CD14-positive monocyte (primary cell): ENCODE results near the gene ASTN2. TPM values are rescaled to one million over a fixed set of nuclear protein-coding genes. Genes with fewer than 3 reads are reported as not detected.

Source experiments
- DNase-seq, 3 donors: peaks; one replicate each; pipeline ENCODE4 v3.0.0-alpha.2; 2011 to 2022
- H2AFZ ChIP-seq: 2 replicates; pipeline ENCODE4 v1.6.0; 2012; ENCODE audit warnings: mild to moderate bottlenecking, low read depth, low read length, inconsistent platforms; ENCODE audit not compliant: insufficient read depth, poor library complexity, severe bottlenecking
- H3K27ac ChIP-seq, 2 donors: 1 replicate in 1 of 2; 2 replicates in 1 of 2; pipeline ENCODE4 v1.5.1; 2012 to 2013; ENCODE audit warnings: low read length in 2 of 2, control low read depth in 1 of 2, inconsistent platforms in 1 of 2, low read depth in 1 of 2, mild to moderate bottlenecking in 1 of 2
- H3K27me3 ChIP-seq, 2 donors: one replicate each; pipeline versions ENCODE4 v1.6.0 to v1.6.1; 2011 to 2013; ENCODE audit warnings: low read length in 2 of 2; ENCODE audit not compliant: control insufficient read depth in 2 of 2, insufficient read depth in 2 of 2
- H3K36me3 ChIP-seq, 2 donors: replicated peaks in 1 of 2; 1 replicate in 1 of 2; 2 replicates in 1 of 2; pipeline versions ENCODE4 v1.5.1 to v1.6.1; 2012 to 2013; ENCODE audit warnings: low read length in 2 of 2, control low read depth in 1 of 2, inconsistent platforms in 1 of 2, mild to moderate bottlenecking in 1 of 2; ENCODE audit not compliant: insufficient read depth in 2 of 2, control insufficient read depth in 1 of 2
- H3K4me1 ChIP-seq, 2 donors: 1 replicate in 1 of 2; 2 replicates in 1 of 2; pipeline versions ENCODE4 v1.5.1 to v1.6.1; 2012 to 2013; ENCODE audit warnings: low read length in 2 of 2, control low read depth in 1 of 2, inconsistent platforms in 1 of 2, mild to moderate bottlenecking in 1 of 2, moderate library complexity in 1 of 2; ENCODE audit not compliant: insufficient read depth in 2 of 2, control insufficient read depth in 1 of 2
- H3K4me2 ChIP-seq: replicated peaks from 2 replicates; pipeline ENCODE3; 2012; ENCODE audit warnings: low read length, moderate library complexity, mild to moderate bottlenecking; ENCODE audit not compliant: poor library complexity, severe bottlenecking; ENCODE audit errors: extremely low read depth
- H3K4me3 ChIP-seq, 3 experiments: fragments of 200-600 bp in 1 of 3; sonication (generic) in 1 of 3; replicated peaks in 1 of 3; 1 replicate in 2 of 3; 2 replicates in 1 of 3; pipeline ENCODE4 v1.5.1; 2011 to 2013; ENCODE audit warnings: low read length in 3 of 3, mild to moderate bottlenecking in 3 of 3, control low read depth in 2 of 3, low read depth in 2 of 3, inconsistent platforms in 1 of 3, moderate library complexity in 1 of 3
- H3K79me2 ChIP-seq: 2 replicates; pipeline ENCODE4 v1.6.0; 2012; ENCODE audit warnings: mild to moderate bottlenecking, control low read depth, inconsistent platforms, low read length, moderate library complexity; ENCODE audit not compliant: insufficient read depth
- H3K9ac ChIP-seq: 2 replicates; pipeline ENCODE4 v1.6.0; 2017; ENCODE audit warnings: low read length, mild to moderate bottlenecking; ENCODE audit not compliant: insufficient read depth, poor library complexity, severe bottlenecking
- H3K9me3 ChIP-seq, 2 donors: replicated peaks in 1 of 2; 1 replicate in 1 of 2; 2 replicates in 1 of 2; pipeline versions ENCODE4 v1.5.1 to v1.6.1; 2012 to 2013; ENCODE audit warnings: low read length in 2 of 2, control low read depth in 1 of 2; ENCODE audit not compliant: control insufficient read depth in 1 of 2, insufficient read depth in 1 of 2
- H4K20me1 ChIP-seq: 2 replicates; pipeline ENCODE4 v1.6.0; 2012; ENCODE audit warnings: mild to moderate bottlenecking, low read length, control low read depth, moderate library complexity; ENCODE audit not compliant: insufficient read depth
- H3K27ac Mint-ChIP-seq, 7 donors: one replicate each; pipeline ENCODE4 v1.8.0; 2020; ENCODE audit warnings: mild to moderate bottlenecking in 7 of 7, mixed read lengths in 7 of 7, moderate library complexity in 6 of 7, inconsistent platforms in 2 of 7
- H3K27me3 Mint-ChIP-seq, 3 donors: one replicate each; pipeline ENCODE4 v1.8.0; 2021 to 2022; ENCODE audit warnings: low read depth in 3 of 3, mild to moderate bottlenecking in 3 of 3, mixed read lengths in 3 of 3, moderate library complexity in 3 of 3, inconsistent platforms in 1 of 3
- H3K36me3 Mint-ChIP-seq, 2 donors: one replicate each; pipeline ENCODE4 v1.8.0; 2020; ENCODE audit warnings: mixed read lengths in 2 of 2, inconsistent platforms in 1 of 2, mild to moderate bottlenecking in 1 of 2
- H3K4me1 Mint-ChIP-seq: one replicate; pipeline ENCODE4 v1.8.0; 2020; ENCODE audit warnings: mild to moderate bottlenecking, mixed read lengths
- H3K4me3 Mint-ChIP-seq, 2 donors: one replicate each; pipeline ENCODE4 v1.8.0; 2020; ENCODE audit warnings: mild to moderate bottlenecking in 2 of 2, mixed read lengths in 2 of 2, moderate library complexity in 1 of 2
- H3K9me3 Mint-ChIP-seq, 7 donors: one replicate each; pipeline ENCODE4 v1.8.0; 2020 to 2022; ENCODE audit warnings: mixed read lengths in 7 of 7, mild to moderate bottlenecking in 6 of 7, moderate library complexity in 6 of 7, inconsistent platforms in 2 of 7
- WGBS: methylation state at CpG from one replicate; pipeline ENCODE4 v1.1.5; 2013; ENCODE audit warnings: missing lambda C conversion rate; ENCODE audit not compliant: insufficient coverage; 5-methylcytosine and 5-hydroxymethylcytosine counted together
- intact Hi-C, 2 donors: fragments of 100-400 bp; cut with micrococcal nuclease; formaldehyde crosslinking; loops; one replicate each; pipeline versions ENCODE4 v1.15.0 to v1.15.1; 2023
- polyA plus RNA-seq, 3 donors: library from polyadenylated mRNA; depleted of rRNA in 1 of 3; unstranded in 2 of 3; stranded (reverse) in 1 of 3; fragments of 300-500 nt in 2 of 3; fragments of >200 nt in 1 of 3; fragmentation: Illumina TruSeq in 2 of 3; gene quantifications; 1 replicate in 2 of 3; 2 replicates in 1 of 3; pipeline ENCODE4 v1.2.3, GENCODE V29; 2012 to 2021
- TF ChIP-seq, protein P1 (sequence below): fragments of 200-600 bp; IDR thresholded peaks from one replicate; pipeline ENCODE4 v1.8.0; 2022; ENCODE audit warnings: antibody characterized with exemption, mild to moderate bottlenecking

Gene ASTN2
- polyA plus RNA-seq, 3 donors, result not detected

GRCh38 chr9:116576386-116576785 is 838.5 kb downstream of the ASTN2 start:
- peaks cover 0 to 2% (median 0%) of the 10 kb centered on the region in 7 donors for H3K9me3 Mint-ChIP-seq
- TF ChIP-seq, protein P1, sequence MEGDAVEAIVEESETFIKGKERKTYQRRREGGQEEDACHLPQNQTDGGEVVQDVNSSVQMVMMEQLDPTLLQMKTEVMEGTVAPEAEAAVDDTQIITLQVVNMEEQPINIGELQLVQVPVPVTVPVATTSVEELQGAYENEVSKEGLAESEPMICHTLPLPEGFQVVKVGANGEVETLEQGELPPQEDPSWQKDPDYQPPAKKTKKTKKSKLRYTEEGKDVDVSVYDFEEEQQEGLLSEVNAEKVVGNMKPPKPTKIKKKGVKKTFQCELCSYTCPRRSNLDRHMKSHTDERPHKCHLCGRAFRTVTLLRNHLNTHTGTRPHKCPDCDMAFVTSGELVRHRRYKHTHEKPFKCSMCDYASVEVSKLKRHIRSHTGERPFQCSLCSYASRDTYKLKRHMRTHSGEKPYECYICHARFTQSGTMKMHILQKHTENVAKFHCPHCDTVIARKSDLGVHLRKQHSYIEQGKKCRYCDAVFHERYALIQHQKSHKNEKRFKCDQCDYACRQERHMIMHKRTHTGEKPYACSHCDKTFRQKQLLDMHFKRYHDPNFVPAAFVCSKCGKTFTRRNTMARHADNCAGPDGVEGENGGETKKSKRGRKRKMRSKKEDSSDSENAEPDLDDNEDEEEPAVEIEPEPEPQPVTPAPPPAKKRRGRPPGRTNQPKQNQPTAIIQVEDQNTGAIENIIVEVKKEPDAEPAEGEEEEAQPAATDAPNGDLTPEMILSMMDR, result no peak
- whole genome bisulfite sequencing, result no CpG with 5 or more reads among the region's 4 CpGs
- Histone ChIP-seq H3K4me1 (no peaks in the 10 kb centered on the region), H3K79me2 (no peaks in the 10 kb centered on the region), H2AFZ (no peak overlapping the region), H3K9ac (no peak overlapping the region), H4K20me1 (no peaks in the 10 kb centered on the region), H3K4me3 (no peak overlapping the region), H3K27ac (no peak overlapping the region), H3K4me2 (no peak overlapping the region), H3K9me3 (no peaks in the 10 kb centered on the region), H3K27me3 (no peaks in the 10 kb centered on the region), H3K36me3 (no peaks in the 10 kb centered on the region)
- intact Hi-C loops, result loop anchor here in 1 of 2 donors (10.0 kb wide), 1 partner anchor 82 kb away; no protein-coding TSS in a partner anchor
- H3K4me1 Mint-ChIP-seq, result no peaks in the 10 kb centered on the region
- peaks cover 0 to 3% (median 0%) of the 10 kb centered on the region in 3 donors for H3K27me3 Mint-ChIP-seq
- H3K27ac Mint-ChIP-seq, result peak overlapping the region in 1 of 7 donors; percentile 34
- DNase-seq, result no peak
- no peak overlapping the region for H3K4me3 Mint-ChIP-seq
- H3K36me3 Mint-ChIP-seq, result no peaks in the 10 kb centered on the region

GRCh38 chr9:116574027-116574679 is 840.7 kb downstream of the ASTN2 start:
- no peak overlapping the region for H3K4me3 ChIP-seq
- H3K9me3 Mint-ChIP-seq, result peaks cover 0 to 1% (median 0%) of the 10 kb centered on the region in 7 donors
- H3K4me3 Mint-ChIP-seq, result no peak overlapping the region
- WGBS, result 82% methylated on average over 1 of the region's 1 CpG
- no peak for DNase-seq
- H3K36me3 Mint-ChIP-seq, result no peaks in the 10 kb centered on the region
- no peak overlapping the region for H3K27ac Mint-ChIP-seq
- no peak overlapping the region for H3K27ac ChIP-seq
- H3K27me3 ChIP-seq, result no peaks in the 10 kb centered on the region
- H3K4me1 Mint-ChIP-seq, result no peaks in the 10 kb centered on the region
- H4K20me1 ChIP-seq, result no peaks in the 10 kb centered on the region
- no peak overlapping the region for H3K4me2 ChIP-seq
- H2AFZ ChIP-seq, result no peak overlapping the region
- no peaks in the 10 kb centered on the region for H3K9me3 ChIP-seq
- no peaks in the 10 kb centered on the region for H3K4me1 ChIP-seq
- H3K27me3 Mint-ChIP-seq, result peaks cover 0 to 2% (median 2%) of the 10 kb centered on the region in 3 donors
- no peaks in the 10 kb centered on the region for H3K79me2 ChIP-seq
- intact Hi-C loops, result loop anchor here (5.0 to 10.0 kb wide), 2 partner anchors 79 to 982 kb away; no protein-coding TSS in a partner anchor
- TF ChIP-seq, protein P1, result no peak
- no peak overlapping the region for H3K9ac ChIP-seq
- no peaks in the 10 kb centered on the region for H3K36me3 ChIP-seq
